A549 (cell line): ENCODE data around the gene CDIPT.

ENCODE experiments used
- CEBPB ChIP-seq, 2 experiments: fragments of >200 bp in 1 of 2; sonication (Bioruptor Twin) in 1 of 2; formaldehyde crosslinking in 1 of 2; IDR thresholded peaks; 2 replicates each; pipeline ENCODE4 v1.6.1; 2012 to 2016
- SMC3 ChIP-seq: fragments of >200 bp; sonication (Bioruptor Twin); formaldehyde crosslinking; IDR thresholded peaks from 3 replicates; pipeline ENCODE4 v1.6.1; 2018; ENCODE audit warnings: inconsistent platforms
- TF ChIP-seq, protein P1 (sequence below): fragments of >200 bp; sonication (Bioruptor Twin); formaldehyde crosslinking; IDR thresholded peaks from 3 replicates; pipeline ENCODE4 v1.5.1; 2016
- TF ChIP-seq, protein P2 (sequence below): fragments of 450-650 bp; IDR thresholded peaks from 2 replicates; pipeline ENCODE4 v1.6.1; 2014; ENCODE audit warnings: antibody characterized with exemption

DNA sequence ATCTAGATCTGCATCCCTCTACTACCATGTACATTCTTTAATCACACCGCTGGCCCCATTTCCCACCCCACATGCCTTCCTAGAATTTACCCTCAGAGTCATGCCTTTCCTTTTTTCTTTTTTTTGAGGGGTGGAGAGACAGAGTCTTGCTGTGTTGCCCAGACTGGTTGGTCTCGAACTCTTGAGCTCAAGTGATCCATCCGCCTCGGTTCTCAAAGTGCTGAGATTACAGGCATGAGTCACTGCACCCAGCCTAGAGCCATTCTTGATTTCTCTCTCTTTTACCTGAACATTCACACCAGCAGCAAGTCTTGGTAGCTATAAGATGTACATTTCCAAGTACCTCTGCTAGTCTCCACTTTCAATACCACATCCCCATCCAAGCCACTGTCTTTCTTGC, 44.9 kb downstream of the CDIPT start:
- TF ChIP-seq, protein P1, sequence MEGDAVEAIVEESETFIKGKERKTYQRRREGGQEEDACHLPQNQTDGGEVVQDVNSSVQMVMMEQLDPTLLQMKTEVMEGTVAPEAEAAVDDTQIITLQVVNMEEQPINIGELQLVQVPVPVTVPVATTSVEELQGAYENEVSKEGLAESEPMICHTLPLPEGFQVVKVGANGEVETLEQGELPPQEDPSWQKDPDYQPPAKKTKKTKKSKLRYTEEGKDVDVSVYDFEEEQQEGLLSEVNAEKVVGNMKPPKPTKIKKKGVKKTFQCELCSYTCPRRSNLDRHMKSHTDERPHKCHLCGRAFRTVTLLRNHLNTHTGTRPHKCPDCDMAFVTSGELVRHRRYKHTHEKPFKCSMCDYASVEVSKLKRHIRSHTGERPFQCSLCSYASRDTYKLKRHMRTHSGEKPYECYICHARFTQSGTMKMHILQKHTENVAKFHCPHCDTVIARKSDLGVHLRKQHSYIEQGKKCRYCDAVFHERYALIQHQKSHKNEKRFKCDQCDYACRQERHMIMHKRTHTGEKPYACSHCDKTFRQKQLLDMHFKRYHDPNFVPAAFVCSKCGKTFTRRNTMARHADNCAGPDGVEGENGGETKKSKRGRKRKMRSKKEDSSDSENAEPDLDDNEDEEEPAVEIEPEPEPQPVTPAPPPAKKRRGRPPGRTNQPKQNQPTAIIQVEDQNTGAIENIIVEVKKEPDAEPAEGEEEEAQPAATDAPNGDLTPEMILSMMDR: no peak
- TF ChIP-seq, protein P2, sequence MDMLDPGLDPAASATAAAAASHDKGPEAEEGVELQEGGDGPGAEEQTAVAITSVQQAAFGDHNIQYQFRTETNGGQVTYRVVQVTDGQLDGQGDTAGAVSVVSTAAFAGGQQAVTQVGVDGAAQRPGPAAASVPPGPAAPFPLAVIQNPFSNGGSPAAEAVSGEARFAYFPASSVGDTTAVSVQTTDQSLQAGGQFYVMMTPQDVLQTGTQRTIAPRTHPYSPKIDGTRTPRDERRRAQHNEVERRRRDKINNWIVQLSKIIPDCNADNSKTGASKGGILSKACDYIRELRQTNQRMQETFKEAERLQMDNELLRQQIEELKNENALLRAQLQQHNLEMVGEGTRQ: no peak
- TF ChIP-seq SMC3 (no peak), CEBPB (IDR thresholded peaks at IDR 0.05) (no peak)
